K562 (cell line): ENCODE data around the gene HOXB7. TPM values are rescaled to one million over a fixed set of nuclear protein-coding genes. Genes with fewer than 3 reads are reported as not detected.

Experiments
- BACH1 ChIP-seq: fragments of 200-800 bp; sonication (Bioruptor generic); IDR thresholded peaks from 2 replicates; pipeline ENCODE4 v1.6.1; 2016; ENCODE audit warnings: missing genetic modification characterization, missing compliant biosample characterization
- CC2D1A ChIP-seq: fragments of 450-650 bp; IDR thresholded peaks from 2 replicates; pipeline ENCODE4 v1.6.1; 2017; ENCODE audit warnings: mild to moderate bottlenecking
- CREB1 ChIP-seq, 2 experiments: sonication (generic) in 1 of 2; formaldehyde crosslinking in 1 of 2; IDR thresholded peaks; 2 replicates each; pipeline versions ENCODE4 v1.6.1 to v1.8.0; 2012 to 2022; ENCODE audit warnings: inconsistent platforms in 1 of 2, mild to moderate bottlenecking in 1 of 2, missing genetic modification reagents in 1 of 2, moderate library complexity in 1 of 2
- EGR1 ChIP-seq: fragments of 450-650 bp; conservative IDR thresholded peaks from 2 replicates; pipeline ENCODE4 v1.6.1; 2017; ENCODE audit warnings: mild to moderate bottlenecking
- ERF ChIP-seq: fragments of 450-650 bp; formaldehyde crosslinking; IDR thresholded peaks from 2 replicates; pipeline ENCODE4 v1.4.0; 2020; ENCODE audit warnings: mild to moderate bottlenecking, mixed read lengths
- IRF2 ChIP-seq: sonication (generic); formaldehyde crosslinking; IDR thresholded peaks from 2 replicates; pipeline ENCODE4 v1.8.1; 2022; ENCODE audit warnings: mild to moderate bottlenecking, missing genetic modification reagents
- MAZ ChIP-seq, 2 experiments: fragments of 450-650 bp in 1 of 2; sonication (generic) in 1 of 2; formaldehyde crosslinking; IDR thresholded peaks in 1 of 2; conservative IDR thresholded peaks in 1 of 2; 2 replicates each; pipeline versions ENCODE4 v1.4.0 to v1.5.0; 2020; ENCODE audit warnings: mild to moderate bottlenecking in 1 of 2, missing genetic modification reagents in 1 of 2
- MYNN ChIP-seq, 2 experiments: sonication (generic); formaldehyde crosslinking in 1 of 2; IDR thresholded peaks; 2 replicates each; pipeline versions ENCODE4 v1.5.0 to v1.6.1; 2016 to 2020; ENCODE audit warnings: antibody characterized with exemption in 1 of 2, missing genetic modification reagents in 1 of 2
- POLR2A ChIP-seq: fragments of 450-650 bp; conservative IDR thresholded peaks from 2 replicates; pipeline ENCODE4 v1.6.1; 2016
- POLR2AphosphoS5 ChIP-seq: IDR thresholded peaks from 2 replicates; pipeline ENCODE4 v1.6.1; 2011; ENCODE audit warnings: mild to moderate bottlenecking, low read depth, low read length, moderate library complexity; ENCODE audit not compliant: control insufficient read depth, insufficient read depth
- SMARCE1 ChIP-seq: fragments of 450-650 bp; IDR thresholded peaks from 2 replicates; pipeline ENCODE4 v1.7.1; 2016; ENCODE audit warnings: mild to moderate bottlenecking
- ZFX ChIP-seq: sonication (generic); formaldehyde crosslinking; IDR thresholded peaks from 2 replicates; pipeline ENCODE4 v1.8.0; 2022; ENCODE audit warnings: mild to moderate bottlenecking, missing genetic modification reagents, moderate library complexity
- polyA plus RNA-seq, 8 experiments: library from polyadenylated mRNA; depleted of rRNA in 4 of 8; stranded (reverse) in 5 of 8; unstranded in 3 of 8; fragments of >200 nt; fragmentation: Nextera tagmentation in 2 of 8; fragmentation: Illumina TruSeq in 1 of 8; extraction: Ambion mirVana in 2 of 8; extraction: Trizol in 1 of 8; gene quantifications; 2 replicates each; pipeline versions ENCODE4 v1.2.1 to v1.2.3, GENCODE V29; 2011 to 2014; ENCODE audit warnings: inconsistent platforms in 1 of 8, missing spikeins in 1 of 8
- total RNA-seq, 7 experiments: library from RNA; depleted of rRNA in 6 of 7; stranded (reverse); fragments of >200 nt in 6 of 7; fragmentation: Illumina TruSeq in 2 of 7; extraction: Trizol in 2 of 7; gene quantifications; 2 replicates each; pipeline versions ENCODE4 v1.2.1 to v1.2.3, GENCODE V29; 2011 to 2021; ENCODE audit warnings: low replicate concordance in 1 of 7
- TF ChIP-seq, protein P1 (sequence below): fragments of 450-650 bp; IDR thresholded peaks from 2 replicates; pipeline ENCODE4 v1.6.1; 2017; ENCODE audit warnings: antibody characterized with exemption, mild to moderate bottlenecking
- TF ChIP-seq, protein P2 (sequence below), 2 experiments: IDR thresholded peaks; 2 replicates each; pipeline ENCODE4 v1.6.1; 2012; ENCODE audit warnings: improper control_type of control experiment in 2 of 2, low read depth in 2 of 2, low read length in 2 of 2, borderline replicate concordance in 1 of 2
- TF ChIP-seq, protein P3 (sequence below), 3 experiments: fragments of 200-800 bp in 1 of 3; sonication (Bioruptor generic) in 1 of 3; sonication (generic) in 1 of 3; formaldehyde crosslinking in 1 of 3; IDR thresholded peaks; 2 replicates each; pipeline versions ENCODE4 v1.6.1 to v1.8.0; 2016 to 2022; ENCODE audit warnings: mild to moderate bottlenecking in 2 of 3, missing compliant biosample characterization in 2 of 3, missing genetic modification characterization in 2 of 3, missing genetic modification reagents in 1 of 3
- TF ChIP-seq, protein P4 (sequence below): fragments of 450-650 bp; formaldehyde crosslinking; IDR thresholded peaks from 2 replicates; pipeline ENCODE4 v1.4.0; 2022; ENCODE audit warnings: missing genetic modification characterization

The HOXB7 gene
- total and polyA plus RNA-seq, 9 of the 15 experiments (the other 6 are each of a cell fraction or from before 2014, with no cell fraction given): 5.5 to 16.7 (median 8.3) TPM

DNA sequence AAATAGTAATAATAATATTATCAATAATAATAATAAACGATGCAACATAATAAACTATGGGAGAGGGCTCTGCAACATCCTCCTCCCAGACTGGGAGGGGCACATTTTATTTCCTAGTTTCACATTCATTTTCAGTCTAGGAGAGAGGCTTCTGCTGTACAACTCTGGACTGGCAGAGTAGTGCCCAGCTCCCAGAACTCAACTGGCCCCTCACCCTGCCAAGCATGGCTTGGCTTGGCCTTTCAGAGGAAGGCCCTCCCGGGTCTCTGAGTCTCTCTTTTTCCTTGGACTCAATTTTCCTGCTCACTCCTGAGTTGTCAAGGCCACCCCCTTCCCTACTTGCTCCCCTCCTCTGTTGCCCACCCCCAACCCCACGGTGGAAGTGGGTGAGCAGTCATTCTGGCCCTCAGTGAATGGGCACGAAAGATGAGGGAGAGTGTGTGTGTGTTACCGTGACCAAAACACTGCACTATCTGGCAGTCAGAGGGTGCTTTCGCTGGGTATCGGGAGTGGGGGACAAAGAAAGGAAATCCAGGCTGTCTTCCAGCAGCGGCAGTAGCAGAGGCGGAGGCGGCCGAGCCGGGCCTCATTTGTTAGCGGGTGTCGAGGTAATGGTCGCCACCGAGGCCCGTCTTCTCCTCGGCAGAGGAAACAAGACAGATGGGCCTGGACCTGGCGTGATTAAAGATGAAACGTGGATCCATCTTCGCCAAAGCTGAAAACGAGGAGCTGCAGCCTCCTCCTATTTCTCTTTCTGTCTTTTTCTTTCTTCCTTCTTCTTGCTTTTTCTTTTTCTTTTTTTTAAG, 34.9 kb downstream of the HOXB7 start (continued):
- TF ChIP-seq, protein P1, sequence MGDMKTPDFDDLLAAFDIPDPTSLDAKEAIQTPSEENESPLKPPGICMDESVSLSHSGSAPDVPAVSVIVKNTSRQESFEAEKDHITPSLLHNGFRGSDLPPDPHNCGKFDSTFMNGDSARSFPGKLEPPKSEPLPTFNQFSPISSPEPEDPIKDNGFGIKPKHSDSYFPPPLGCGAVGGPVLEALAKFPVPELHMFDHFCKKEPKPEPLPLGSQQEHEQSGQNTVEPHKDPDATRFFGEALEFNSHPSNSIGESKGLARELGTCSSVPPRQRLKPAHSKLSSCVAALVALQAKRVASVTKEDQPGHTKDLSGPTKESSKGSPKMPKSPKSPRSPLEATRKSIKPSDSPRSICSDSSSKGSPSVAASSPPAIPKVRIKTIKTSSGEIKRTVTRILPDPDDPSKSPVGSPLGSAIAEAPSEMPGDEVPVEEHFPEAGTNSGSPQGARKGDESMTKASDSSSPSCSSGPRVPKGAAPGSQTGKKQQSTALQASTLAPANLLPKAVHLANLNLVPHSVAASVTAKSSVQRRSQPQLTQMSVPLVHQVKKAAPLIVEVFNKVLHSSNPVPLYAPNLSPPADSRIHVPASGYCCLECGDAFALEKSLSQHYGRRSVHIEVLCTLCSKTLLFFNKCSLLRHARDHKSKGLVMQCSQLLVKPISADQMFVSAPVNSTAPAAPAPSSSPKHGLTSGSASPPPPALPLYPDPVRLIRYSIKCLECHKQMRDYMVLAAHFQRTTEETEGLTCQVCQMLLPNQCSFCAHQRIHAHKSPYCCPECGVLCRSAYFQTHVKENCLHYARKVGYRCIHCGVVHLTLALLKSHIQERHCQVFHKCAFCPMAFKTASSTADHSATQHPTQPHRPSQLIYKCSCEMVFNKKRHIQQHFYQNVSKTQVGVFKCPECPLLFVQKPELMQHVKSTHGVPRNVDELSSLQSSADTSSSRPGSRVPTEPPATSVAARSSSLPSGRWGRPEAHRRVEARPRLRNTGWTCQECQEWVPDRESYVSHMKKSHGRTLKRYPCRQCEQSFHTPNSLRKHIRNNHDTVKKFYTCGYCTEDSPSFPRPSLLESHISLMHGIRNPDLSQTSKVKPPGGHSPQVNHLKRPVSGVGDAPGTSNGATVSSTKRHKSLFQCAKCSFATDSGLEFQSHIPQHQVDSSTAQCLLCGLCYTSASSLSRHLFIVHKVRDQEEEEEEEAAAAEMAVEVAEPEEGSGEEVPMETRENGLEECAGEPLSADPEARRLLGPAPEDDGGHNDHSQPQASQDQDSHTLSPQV: peak; percentile 47; the same call in 1 of the 2 replicates
- TF ChIP-seq CC2D1A (no peak), POLR2A (no peak; the same call in 1 of the 2 replicates), EGR1 (0 out of 2 replicates have a peak, but pooled peaks have one; percentile 17), POLR2AphosphoS5 (no peak; the same call in 1 of the 2 replicates), IRF2 (no peak), CREB1 (IDR thresholded peaks at IDR 0.05) (no peak), CREB1 (CRISPR knock-in tag; IDR thresholded peaks at IDR 0.05) (no peak), SMARCE1 (0 out of 2 replicates have a peak, but pooled peaks have one; percentile 11), ERF (0 out of 2 replicates have a peak, but pooled peaks have one; percentile 41), ZFX (CRISPR knock-in tag) (peak; percentile 51; the same call in 1 of the 2 replicates), MAZ (CRISPR knock-in tag; conservative IDR thresholded peaks at IDR 0.05 in 1 of 2, IDR thresholded peaks at IDR 0.05 in 1 of 2) (0 out of 4 replicates have a peak, but pooled peaks of 1 of the 2 experiments have one; percentile 27), BACH1 (tag) (no peak), MYNN (IDR thresholded peaks at IDR 0.05) (no peak), MYNN (CRISPR knock-in tag; IDR thresholded peaks at IDR 0.05) (no peak)
- TF ChIP-seq, protein P2, sequence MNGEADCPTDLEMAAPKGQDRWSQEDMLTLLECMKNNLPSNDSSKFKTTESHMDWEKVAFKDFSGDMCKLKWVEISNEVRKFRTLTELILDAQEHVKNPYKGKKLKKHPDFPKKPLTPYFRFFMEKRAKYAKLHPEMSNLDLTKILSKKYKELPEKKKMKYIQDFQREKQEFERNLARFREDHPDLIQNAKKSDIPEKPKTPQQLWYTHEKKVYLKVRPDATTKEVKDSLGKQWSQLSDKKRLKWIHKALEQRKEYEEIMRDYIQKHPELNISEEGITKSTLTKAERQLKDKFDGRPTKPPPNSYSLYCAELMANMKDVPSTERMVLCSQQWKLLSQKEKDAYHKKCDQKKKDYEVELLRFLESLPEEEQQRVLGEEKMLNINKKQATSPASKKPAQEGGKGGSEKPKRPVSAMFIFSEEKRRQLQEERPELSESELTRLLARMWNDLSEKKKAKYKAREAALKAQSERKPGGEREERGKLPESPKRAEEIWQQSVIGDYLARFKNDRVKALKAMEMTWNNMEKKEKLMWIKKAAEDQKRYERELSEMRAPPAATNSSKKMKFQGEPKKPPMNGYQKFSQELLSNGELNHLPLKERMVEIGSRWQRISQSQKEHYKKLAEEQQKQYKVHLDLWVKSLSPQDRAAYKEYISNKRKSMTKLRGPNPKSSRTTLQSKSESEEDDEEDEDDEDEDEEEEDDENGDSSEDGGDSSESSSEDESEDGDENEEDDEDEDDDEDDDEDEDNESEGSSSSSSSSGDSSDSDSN (IDR thresholded peaks at IDR 0.05; ENCODE audit: borderline replicate concordance in 1 of 2, low read depth in 2 of 2, low read length in 2 of 2): 0 out of 4 replicates have a peak, but pooled peaks of 1 of the 2 experiments have one; percentile 68
- TF ChIP-seq, protein P3, sequence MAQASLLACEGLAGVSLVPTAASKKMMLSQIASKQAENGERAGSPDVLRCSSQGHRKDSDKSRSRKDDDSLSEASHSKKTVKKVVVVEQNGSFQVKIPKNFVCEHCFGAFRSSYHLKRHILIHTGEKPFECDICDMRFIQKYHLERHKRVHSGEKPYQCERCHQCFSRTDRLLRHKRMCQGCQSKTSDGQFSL (CRISPR knock-in tag; IDR thresholded peaks at IDR 0.05): no peak
- TF ChIP-seq, protein P3 (tag; IDR thresholded peaks at IDR 0.05): peak in 1 of 2 experiments; percentile 54; a peak in 2 of 4 replicates
- TF ChIP-seq, protein P4, sequence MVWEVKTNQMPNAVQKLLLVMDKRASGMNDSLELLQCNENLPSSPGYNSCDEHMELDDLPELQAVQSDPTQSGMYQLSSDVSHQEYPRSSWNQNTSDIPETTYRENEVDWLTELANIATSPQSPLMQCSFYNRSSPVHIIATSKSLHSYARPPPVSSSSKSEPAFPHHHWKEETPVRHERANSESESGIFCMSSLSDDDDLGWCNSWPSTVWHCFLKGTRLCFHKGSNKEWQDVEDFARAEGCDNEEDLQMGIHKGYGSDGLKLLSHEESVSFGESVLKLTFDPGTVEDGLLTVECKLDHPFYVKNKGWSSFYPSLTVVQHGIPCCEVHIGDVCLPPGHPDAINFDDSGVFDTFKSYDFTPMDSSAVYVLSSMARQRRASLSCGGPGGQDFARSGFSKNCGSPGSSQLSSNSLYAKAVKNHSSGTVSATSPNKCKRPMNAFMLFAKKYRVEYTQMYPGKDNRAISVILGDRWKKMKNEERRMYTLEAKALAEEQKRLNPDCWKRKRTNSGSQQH (CRISPR knock-in tag): no peak
